HG02642 (cell line): ENCODE results near the gene SPC25.
"Not testable (repeated sequence)": the region's sequence is repeated elsewhere in the genome, so short reads cannot be mapped to it uniquely, and the experiment has no call there.

ENCODE experiments used
- ATAC-seq: cut with Tn5 transposase; IDR thresholded peaks from one replicate; pipeline ENCODE4 v1.9.1; 2021; ENCODE audit warnings: mild to moderate bottlenecking; ENCODE audit not compliant: unreplicated experiment, poor library complexity

The SPC25 gene

GRCh38 chr2:168904358-168904757, 14.1 kb upstream of the SPC25 start:
- no peak for ATAC-seq

- ATAC-seq = no peak
Measured at GRCh38 chr2:168903888-168904287, 13.7 kb upstream of the SPC25 start.

GRCh38 chr2:168901003-168901402, 10.8 kb upstream of the SPC25 start, which contains the start of gene G6PC2:
G6PC2 (plus strand) TSS chr2:168901291; CDS start chr2:168901332, 41 bp downstream.
- ATAC-seq = no peak

GRCh38 chr2:168897449-168897848, 7.2 kb upstream of the SPC25 start:
- no peak for ATAC-seq

GRCh38 chr2:168896783-168897182, 6.6 kb upstream of the SPC25 start:
- no peak for ATAC-seq

GRCh38 chr2:168895771-168896170, 5.5 kb upstream of the SPC25 start:
- ATAC-seq = no peak

- no peak for ATAC-seq
Measured at GRCh38 chr2:168894720-168895119, 4.5 kb upstream of the SPC25 start.

GRCh38 chr2:168894101-168894500, 3.9 kb upstream of the SPC25 start:
- no peak for ATAC-seq

GRCh38 chr2:168892327-168892726, 2.1 kb upstream of the SPC25 start:
- no peak for ATAC-seq

- no peak for ATAC-seq
Measured at GRCh38 chr2:168889635-168890005, 610 bp downstream of the SPC25 start.

GRCh38 chr2:168884975-168885374, 5.3 kb downstream of the SPC25 start:
- no peak for ATAC-seq

- ATAC-seq = not testable (repeated sequence)
Measured at GRCh38 chr2:168882163-168882562, 8.1 kb downstream of the SPC25 start.

GRCh38 chr2:168874368-168875054, 15.7 kb downstream of the SPC25 start:
- no peak for ATAC-seq

- not testable (repeated sequence) for ATAC-seq
Measured at GRCh38 chr2:168870824-168871223, 19.4 kb downstream of the SPC25 start.

- ATAC-seq = not testable (repeated sequence)
Measured at GRCh38 chr2:168870369-168870768, 19.9 kb downstream of the SPC25 start.

- not testable (repeated sequence) for ATAC-seq
Measured at GRCh38 chr2:168867164-168867563, 23.1 kb downstream of the SPC25 start.

GRCh38 chr2:168858146-168858545, 32.1 kb downstream of the SPC25 start:
- ATAC-seq = no peak

- no peak for ATAC-seq
Measured at GRCh38 chr2:168855601-168856000, 34.6 kb downstream of the SPC25 start.

GRCh38 chr2:168854651-168855050, 35.6 kb downstream of the SPC25 start:
- ATAC-seq = no peak

GRCh38 chr2:168853471-168853870, 36.8 kb downstream of the SPC25 start:
- no peak for ATAC-seq

- no peak for ATAC-seq
Measured at GRCh38 chr2:168852481-168852880, 37.7 kb downstream of the SPC25 start.

- no peak for ATAC-seq
Measured at GRCh38 chr2:168851674-168852320, 38.4 kb downstream of the SPC25 start.
